MV-4-11 (cell line): ENCODE measurements around the gene PALLD.

Experiments
- DNase-seq: peaks from one replicate; lab custom pipeline; 2025; lab: John Stamatoyannopoulos, UW

Gene PALLD

DNA sequence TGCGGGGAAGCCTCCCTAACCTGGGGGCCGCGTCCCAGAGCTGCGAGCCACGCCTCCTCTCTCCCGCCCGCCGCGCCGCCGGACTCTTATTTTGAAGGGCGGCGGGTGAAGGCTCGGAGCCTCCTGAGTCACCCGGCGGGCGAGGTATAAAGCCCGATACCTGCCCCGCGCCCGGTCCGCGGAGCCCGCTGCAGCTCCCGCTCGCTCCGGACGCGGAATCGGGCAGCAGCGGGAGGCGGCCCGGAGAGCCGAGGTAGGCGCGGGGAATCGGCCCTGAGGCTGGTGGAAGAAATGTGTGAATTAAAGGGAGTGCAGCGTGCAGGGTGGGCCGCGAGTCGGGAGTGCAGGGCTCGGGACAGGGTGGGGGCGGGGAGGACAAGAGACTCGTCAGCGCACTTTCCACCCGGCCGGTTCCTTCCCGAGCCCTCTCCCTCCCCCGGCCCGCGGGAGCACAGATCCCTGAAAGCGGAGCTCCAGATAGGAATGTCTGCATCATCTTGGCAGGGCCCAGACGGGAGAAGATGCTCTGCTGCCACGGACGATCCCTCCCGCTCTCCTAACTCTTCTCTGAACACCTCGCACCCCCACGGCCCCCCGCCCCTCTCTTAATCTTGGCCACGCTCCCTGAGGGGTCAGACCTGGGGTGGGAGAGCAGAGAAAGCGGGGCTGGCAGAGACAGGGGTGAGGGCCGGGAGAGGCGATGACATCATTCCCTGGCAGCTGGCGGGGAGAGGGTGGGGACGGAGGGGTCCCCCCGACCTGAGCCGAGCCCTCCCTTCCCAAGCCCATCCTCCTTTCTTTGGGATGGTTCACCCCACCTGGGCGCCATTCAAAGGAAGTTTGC, 335.3 kb downstream of the PALLD start:
- DNase-seq, result no peak

DNA sequence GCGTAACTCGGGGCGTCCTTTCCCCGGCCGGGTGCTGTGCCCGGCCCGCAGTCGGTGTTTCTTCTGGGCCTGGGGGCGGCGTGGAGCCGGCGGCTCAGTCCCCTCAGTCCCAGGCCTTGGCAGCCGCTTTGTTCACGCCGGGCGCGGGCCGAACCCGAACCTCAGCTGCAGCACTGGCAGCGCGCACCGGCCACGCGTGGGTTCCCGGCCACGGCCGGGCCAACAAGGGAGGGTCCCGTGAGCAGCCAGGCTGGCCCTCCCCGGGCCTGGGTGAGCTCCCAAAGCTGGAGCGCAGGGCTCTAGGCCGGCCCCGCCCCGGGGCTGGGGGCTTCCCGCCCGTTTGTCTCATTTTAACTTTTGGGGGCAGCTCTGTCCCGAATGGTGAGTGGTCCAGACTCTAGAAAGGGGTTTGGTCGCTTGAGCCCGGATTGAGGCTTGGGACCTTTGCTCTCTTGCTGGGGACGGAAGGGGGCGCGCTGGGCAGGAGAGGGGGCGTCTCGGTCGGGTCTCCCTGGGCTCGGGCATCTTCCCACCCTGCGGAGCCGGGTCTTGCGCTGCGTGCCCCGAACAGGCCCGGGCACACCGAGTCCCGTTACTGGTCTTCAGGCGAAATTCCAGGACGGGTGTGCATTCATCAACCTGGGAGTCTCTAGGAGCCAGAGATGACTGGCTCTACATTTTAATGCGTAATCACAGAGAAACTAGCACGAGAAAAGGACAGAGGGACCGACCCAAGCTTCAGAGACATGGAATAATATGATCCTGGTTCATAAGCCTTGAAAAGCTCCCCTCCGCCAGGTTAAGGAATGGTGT, 336.1 kb downstream of the PALLD start:
- no peak for DNase-seq

- DNase-seq, result no peak
Observed at GRCh38 chr4:168833881-168834280, 337.0 kb downstream of the PALLD start.

DNA sequence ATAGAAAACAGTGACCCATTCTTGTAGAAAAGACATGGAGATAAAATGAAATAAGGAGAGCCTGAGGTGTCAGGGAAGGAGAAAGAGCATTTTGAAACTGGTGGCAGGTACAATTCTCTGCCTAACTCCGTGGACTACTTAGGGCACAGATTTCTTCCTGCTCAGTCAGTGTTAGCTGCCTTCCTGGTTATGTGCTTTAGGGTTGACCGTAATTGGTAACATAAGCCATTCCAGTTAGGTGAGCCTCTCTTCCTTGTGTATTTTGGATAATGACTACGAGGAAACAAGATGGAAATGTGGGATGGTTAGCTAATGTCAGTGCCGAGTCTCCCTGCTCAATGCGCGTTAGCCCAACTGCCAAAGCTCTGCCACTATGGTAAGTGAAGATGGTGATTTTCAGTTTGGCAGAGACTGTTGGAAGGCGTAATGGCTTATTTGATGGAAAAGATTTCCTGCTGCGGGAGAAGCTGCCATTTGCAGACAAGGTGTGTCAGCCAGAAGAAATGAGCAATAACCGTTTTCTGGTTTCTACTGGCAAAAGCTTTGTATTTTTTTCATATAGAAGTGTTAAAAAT, 339.1 kb downstream of the PALLD start:
- DNase-seq, result no peak

DNA sequence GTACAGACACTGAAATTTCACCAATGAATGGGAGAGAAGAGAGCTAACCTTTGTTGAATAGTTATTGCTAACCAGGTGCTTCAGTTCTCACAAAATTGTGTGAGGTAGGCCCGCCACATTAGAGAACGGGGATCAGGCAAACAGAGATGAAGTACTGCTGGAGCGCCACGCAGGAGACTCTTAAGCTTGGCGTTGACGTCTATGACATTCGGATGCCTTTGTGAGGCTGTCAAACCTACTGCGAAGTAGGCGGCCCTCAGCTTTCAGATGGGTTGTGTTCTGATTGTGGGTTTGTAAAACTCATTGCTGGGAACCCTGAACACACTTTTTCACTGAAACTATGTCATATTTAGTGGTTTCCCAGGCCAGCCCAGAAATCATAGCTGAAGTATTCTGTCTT, 339.6 kb downstream of the PALLD start:
- no peak for DNase-seq

DNA sequence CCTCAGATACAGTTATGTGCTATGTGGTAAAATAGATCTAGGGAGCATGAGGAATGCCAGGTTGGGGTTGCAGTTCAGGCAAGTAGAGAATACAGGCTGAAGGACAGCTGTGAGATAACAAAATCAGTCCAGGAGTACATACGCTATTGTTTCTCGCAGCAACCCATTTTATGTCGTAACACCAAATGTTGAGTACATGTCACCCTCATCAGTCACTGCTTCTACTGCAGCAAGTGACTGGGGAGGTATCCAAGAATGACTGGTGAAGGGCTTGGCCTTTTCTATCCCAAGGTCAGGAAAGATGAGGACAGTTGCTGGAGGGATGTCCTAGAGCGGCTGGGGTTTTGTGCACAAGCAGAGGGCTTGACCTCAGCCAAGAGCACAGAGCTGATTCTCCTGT, 341.1 kb downstream of the PALLD start:
- no peak for DNase-seq

DNA sequence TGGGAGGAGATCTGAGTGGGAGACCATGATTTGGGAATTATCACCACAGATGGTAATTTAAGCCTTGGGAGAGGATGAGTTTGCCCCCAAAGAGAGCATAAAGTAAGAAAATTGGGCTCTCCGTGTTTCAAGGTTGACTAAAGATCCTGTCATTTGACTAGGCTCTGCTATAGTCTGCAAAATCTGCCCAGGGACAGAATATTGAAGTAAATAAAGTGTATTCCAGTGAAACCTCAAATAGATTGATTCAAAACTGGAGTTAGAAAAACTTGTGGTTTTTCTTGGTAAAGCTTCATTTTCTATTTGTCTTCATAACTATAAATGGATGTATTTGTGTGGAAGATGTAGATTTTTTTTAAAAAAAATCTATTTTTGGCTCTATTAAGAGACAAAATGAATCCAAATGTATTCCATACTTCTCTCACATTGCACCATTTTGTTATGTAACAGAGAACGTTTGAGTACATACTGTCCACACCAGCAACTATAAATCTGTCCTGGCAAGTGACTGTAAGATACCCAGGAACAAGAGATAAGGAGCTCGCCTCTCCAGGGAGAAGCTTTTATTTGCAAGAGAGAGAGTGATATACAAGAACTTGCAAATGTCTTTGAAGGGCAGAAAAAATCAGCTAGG, 343.0 kb downstream of the PALLD start:
- no peak for DNase-seq

- DNase-seq, result no peak
Observed at GRCh38 chr4:168840392-168840763, 343.5 kb downstream of the PALLD start.

GRCh38 chr4:168841000-168841671, 344.3 kb downstream of the PALLD start:
- DNase-seq, result no peak

GRCh38 chr4:168841672-168842019, 344.8 kb downstream of the PALLD start:
- no peak for DNase-seq

DNA sequence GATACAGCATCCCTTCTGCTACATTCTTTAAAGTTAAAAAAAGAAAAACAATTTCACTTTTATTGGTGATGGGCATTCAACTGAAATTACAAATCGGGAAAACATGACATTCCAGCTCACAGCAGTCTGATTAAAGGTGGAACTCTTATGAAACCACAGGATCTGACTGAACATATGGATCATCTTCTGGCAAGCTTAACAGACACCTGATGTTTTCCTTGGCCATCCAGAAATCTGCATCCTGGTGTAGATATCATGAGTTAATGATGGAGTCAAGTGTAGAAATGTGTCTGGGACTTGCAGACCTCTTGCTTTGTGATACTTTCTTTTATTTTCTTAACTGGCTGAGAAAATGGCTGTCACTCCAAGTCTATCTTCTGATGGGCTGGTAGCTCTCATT, 345.3 kb downstream of the PALLD start:
- DNase-seq, result no peak

DNA sequence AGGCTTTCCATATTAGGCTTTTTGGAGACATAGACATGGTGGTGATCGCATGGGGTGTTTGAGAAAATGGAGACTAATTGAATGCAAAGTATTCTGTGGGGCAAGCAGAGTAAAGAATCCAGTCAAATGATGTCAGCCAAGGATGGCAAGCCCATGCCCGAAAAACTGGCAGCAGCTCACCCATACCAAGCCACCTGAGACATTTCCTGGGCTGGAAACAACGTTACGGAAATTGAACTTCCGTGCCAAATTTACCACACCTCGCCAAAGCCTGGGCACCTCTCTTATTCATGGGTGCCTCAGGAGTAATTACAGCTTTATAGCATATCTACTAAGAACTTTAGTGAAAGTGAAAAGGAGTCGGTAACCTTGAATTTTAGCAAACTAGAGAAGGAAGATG, 346.8 kb downstream of the PALLD start:
- no peak for DNase-seq

DNA sequence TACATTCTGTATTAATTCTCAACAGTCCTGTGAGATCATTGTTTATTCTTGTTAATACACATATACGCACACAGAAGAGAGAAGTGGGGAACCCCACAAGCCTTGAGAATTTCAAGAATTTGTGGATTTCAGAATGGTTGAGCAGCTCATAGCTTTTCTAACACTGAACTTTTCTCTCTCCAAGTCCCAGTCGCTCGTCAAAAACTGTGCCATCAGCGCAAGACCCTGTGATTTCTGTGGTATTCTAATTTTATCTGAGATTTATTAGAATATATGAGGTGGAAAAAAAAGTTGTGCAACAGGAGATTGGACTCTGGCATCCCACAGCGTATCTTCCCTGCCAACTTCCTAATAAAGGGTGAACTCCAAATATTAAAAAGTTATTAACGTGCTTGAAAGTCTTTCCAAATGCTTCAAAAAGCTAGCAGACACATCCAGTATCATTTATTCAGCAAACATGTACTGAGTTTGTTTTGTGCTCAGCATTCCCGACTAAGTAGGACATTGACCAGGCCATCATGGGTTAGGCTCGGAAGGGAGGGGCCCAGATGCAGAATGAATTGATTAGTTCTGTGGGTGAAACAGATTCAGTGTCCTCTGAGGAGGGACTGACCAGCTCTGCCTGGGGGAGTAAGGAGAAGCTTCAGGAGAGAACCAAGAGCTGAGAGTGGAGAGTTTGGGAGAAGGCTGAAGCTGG, 347.6 kb downstream of the PALLD start:
- no peak for DNase-seq

DNA sequence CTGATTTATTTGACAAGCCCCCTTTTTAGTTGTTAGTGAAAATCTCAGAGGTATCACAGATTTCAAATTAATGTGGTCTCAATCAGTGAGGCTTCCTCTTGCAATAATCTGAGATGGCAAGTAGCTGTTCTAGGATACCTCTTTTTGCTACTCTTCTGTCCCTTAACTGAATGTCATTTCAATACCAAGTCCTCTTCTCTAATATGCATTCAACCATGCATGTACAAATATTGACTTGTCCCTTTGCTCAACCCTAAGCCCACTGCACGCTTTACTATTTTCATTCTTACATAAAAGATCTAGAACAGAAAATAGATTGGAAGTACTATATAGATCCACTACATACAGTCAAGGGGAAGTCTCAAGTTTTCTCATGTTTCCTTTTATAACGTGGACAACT, 349.0 kb downstream of the PALLD start:
- DNase-seq, result no peak

DNA sequence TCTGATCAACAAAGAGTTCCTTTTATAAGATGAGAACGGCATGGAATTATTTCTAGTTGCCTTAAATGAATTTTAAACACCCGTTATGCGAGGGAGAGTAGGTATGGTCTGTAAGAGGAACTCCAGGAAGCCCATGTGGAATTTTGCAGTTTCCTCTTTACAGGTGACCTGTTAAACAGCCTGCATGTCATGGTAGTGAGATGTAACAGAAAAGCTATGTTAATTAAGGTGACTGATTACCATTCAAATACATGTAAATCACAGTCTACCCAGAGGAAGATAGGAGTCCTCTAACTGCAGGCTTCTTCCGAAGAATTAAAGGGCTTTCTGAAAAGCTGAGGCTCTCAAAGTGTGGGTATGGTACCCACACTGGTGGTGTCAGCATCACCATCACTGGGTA, 349.6 kb downstream of the PALLD start:
- no peak for DNase-seq

- no peak for DNase-seq
Observed at GRCh38 chr4:168847771-168848502, 351.1 kb downstream of the PALLD start.

DNA sequence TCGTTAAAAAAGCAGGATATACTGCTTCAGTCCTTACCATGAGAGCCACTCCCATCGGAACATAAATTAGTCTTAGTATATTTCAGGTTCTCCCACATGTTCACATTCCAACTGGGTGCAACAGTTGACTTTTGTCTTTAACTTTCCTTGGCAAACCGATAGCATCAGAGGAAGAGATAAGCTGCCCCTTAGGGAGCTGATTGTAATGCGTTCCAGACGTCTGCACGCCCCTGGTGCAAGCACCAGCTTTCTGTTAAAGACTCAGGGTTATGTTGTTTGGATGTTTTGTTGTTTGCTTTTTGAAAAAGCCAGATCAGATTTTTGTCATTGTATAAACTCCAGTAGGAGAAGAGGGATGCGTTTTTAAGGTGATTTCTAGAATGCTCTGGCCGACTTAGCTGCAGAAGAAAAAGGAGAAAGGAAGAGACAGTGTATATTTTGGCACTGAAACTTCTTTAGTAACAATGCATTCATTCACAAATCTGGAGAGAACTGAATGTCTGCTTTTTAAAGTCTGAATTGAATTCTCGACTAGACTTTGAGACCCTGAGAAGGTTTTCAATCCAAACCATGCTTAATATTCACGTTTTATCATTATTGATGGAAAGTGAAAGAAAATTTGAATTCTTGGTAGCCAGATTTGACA, 352.3 kb downstream of the PALLD start:
- DNase-seq, result no peak

- no peak for DNase-seq
Observed at GRCh38 chr4:168849997-168850396, 353.1 kb downstream of the PALLD start.

DNA sequence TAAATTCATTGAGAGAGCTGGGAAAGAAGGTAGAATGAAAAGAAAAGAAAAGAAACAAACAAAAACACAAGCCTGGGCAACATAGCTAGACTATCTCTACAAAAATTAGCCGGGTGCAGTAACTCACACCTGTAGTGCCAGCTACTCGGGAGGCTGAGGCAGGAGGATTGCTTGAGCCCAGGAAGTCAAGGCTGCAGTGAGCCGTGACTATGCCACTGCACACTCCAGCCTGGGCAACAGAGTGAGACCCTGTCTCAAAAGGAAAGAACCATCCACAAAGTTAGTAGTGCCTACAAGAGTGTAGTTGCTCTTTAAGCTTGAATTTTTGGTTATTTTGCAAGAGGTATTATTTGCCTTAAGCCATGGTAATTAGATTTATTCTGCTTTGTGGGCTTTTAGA, 355.5 kb downstream of the PALLD start:
- no peak for DNase-seq
